Urinary bladder (tissue), 4 donors: ENCODE data around the gene TMIGD3. TPM values are rescaled to one million over a fixed set of nuclear protein-coding genes. Genes with fewer than 3 reads are reported as not detected.
"Not testable (repeated sequence)": the region's sequence is repeated elsewhere in the genome, so short reads cannot be mapped to it uniquely, and the experiment has no call there.

ENCODE experiments used
- DNase-seq: peaks from one replicate; pipeline ENCODE4 v3.0.0-alpha.2; 2015; ENCODE audit errors: extremely low spot score
- H3K27ac ChIP-seq: one replicate; pipeline ENCODE4 v1.5.1; 2013; ENCODE audit warnings: low read depth, mild to moderate bottlenecking, moderate library complexity
- H3K36me3 ChIP-seq: one replicate; pipeline ENCODE4 v1.6.1; 2013; ENCODE audit warnings: mild to moderate bottlenecking, moderate library complexity; ENCODE audit not compliant: insufficient read depth
- H3K4me1 ChIP-seq: one replicate; pipeline ENCODE4 v1.6.1; 2013; ENCODE audit warnings: mild to moderate bottlenecking, moderate library complexity; ENCODE audit not compliant: insufficient read depth
- H3K4me3 ChIP-seq: one replicate; pipeline ENCODE4 v1.5.1; 2013; ENCODE audit warnings: low read depth, low read length
- WGBS: extraction: QIAGEN DNeasy Blood & Tissue Kit; methylation state at CpG from one replicate; pipeline ENCODE4 v1.1.7; 2013; 5-methylcytosine and 5-hydroxymethylcytosine counted together
- polyA plus RNA-seq: library from polyadenylated mRNA; stranded (reverse); fragments of 200-250 nt; gene quantifications from one replicate; pipeline ENCODE4 v1.2.3, GENCODE V29; 2013
- total RNA-seq: library from RNA; depleted of rRNA; stranded (reverse); fragments of >200 nt; gene quantifications from one replicate; pipeline ENCODE4 v1.2.3, GENCODE V29; 2014
- donor health status: healthy with polysubstance abuse.
- donor health status: healthy.

TMIGD3 gene
- total RNA-seq, result 0.74 TPM
- polyA plus RNA-seq, result 5.0 TPM

GRCh38 chr1:111503585-111504060 lies at the start of gene TMIGD3, which contains the start of gene ADORA3:
TMIGD3 (minus strand) TSS chr1:111503633; CDS start chr1:111503354, 279 bp downstream.
ADORA3 (minus strand) TSS chr1:111503633; CDS start chr1:111503354, 279 bp downstream.
- 65% methylated on average over 4 of the region's 4 CpGs for WGBS
- Histone ChIP-seq H3K27ac (no peak within 1 kb of the TSS), H3K36me3 (no peaks in the 10 kb centered on the region), H3K4me1 (no peaks in the 10 kb centered on the region), H3K4me3 (no peak within 1 kb of the TSS)
- DNase-seq, result no peak

GRCh38 chr1:111553196-111553595 lies 49.8 kb upstream of the TMIGD3 start:
- WGBS, result 73% methylated on average over 3 of the region's 3 CpGs
- H3K27ac ChIP-seq, result no peak overlapping the region
- H3K4me3 ChIP-seq, result no peak overlapping the region
- H3K36me3 ChIP-seq, result no peaks in the 10 kb centered on the region
- H3K4me1 ChIP-seq, result no peaks in the 10 kb centered on the region
- no peak for DNase-seq

GRCh38 chr1:111552587-111552986 lies 49.2 kb upstream of the TMIGD3 start:
- no peak overlapping the region for H3K4me3 ChIP-seq
- no peaks in the 10 kb centered on the region for H3K36me3 ChIP-seq
- no peak overlapping the region for H3K27ac ChIP-seq
- no peaks in the 10 kb centered on the region for H3K4me1 ChIP-seq
- DNase-seq, result no peak

- H3K27ac ChIP-seq, result no peak overlapping the region
- H3K4me3 ChIP-seq, result no peak overlapping the region
- no peaks in the 10 kb centered on the region for H3K4me1 ChIP-seq
- no peaks in the 10 kb centered on the region for H3K36me3 ChIP-seq
- DNase-seq, result no peak
- 71% methylated on average over 8 of the region's 8 CpGs for WGBS
These were observed 48.4 kb upstream of the TMIGD3 start for GRCh38 chr1:111551623-111552411.

- DNase-seq, H3K4me1 ChIP-seq, H3K36me3 ChIP-seq, H3K4me3 ChIP-seq, H3K27ac ChIP-seq: not testable (repeated sequence)
- WGBS, result 89% methylated on average over 1 of the region's 1 CpG
These were observed 44.4 kb upstream of the TMIGD3 start for GRCh38 chr1:111547786-111548185.

- WGBS, result 60% methylated on average over 14 of the region's 14 CpGs
- Histone ChIP-seq H3K4me3 (no peak overlapping the region), H3K27ac (no peak overlapping the region), H3K36me3 (no peaks in the 10 kb centered on the region), H3K4me1 (no peaks in the 10 kb centered on the region)
- no peak for DNase-seq
These were observed 38.8 kb upstream of the TMIGD3 start for GRCh38 chr1:111542187-111542586.

- Histone ChIP-seq H3K36me3 (no peaks in the 10 kb centered on the region), H3K27ac (no peak overlapping the region), H3K4me3 (no peak overlapping the region), H3K4me1 (no peaks in the 10 kb centered on the region)
- no peak for DNase-seq
- WGBS, result 34% methylated on average over 4 of the region's 4 CpGs
These were observed 38.3 kb upstream of the TMIGD3 start for GRCh38 chr1:111541721-111542120.

- WGBS, result 49% methylated on average over 3 of the region's 3 CpGs
- H3K4me3 ChIP-seq, result no peak overlapping the region
These were observed 37.5 kb upstream of the TMIGD3 start for GRCh38 chr1:111540928-111541327.

GRCh38 chr1:111538343-111539025 lies 35.1 kb upstream of the TMIGD3 start:
- no peak for DNase-seq
- Histone ChIP-seq H3K36me3 (no peaks in the 10 kb centered on the region), H3K4me1 (no peaks in the 10 kb centered on the region), H3K27ac (no peak overlapping the region), H3K4me3 (no peak overlapping the region)
- WGBS, result 63% methylated on average over 6 of the region's 6 CpGs

More at GRCh38 chr1:111540928-111541327, 37.5 kb upstream of the TMIGD3 start:
- Histone ChIP-seq H3K27ac (no peak overlapping the region), H3K4me1 (no peaks in the 10 kb centered on the region), H3K36me3 (no peaks in the 10 kb centered on the region)
- DNase-seq, result no peak

- DNase-seq, result no peak
- Histone ChIP-seq H3K4me1 (no peaks in the 10 kb centered on the region), H3K36me3 (no peaks in the 10 kb centered on the region), H3K4me3 (no peak overlapping the region), H3K27ac (no peak overlapping the region)
- WGBS, result 41% methylated on average over 14 of the region's 14 CpGs
These were observed 32.1 kb upstream of the TMIGD3 start for GRCh38 chr1:111535256-111536191.

GRCh38 chr1:111520053-111520452 lies 16.6 kb upstream of the TMIGD3 start:
- WGBS, result 78% methylated on average over 3 of the region's 3 CpGs
- no peak overlapping the region for H3K4me3 ChIP-seq

GRCh38 chr1:111517469-111518225 lies 14.2 kb upstream of the TMIGD3 start:
- H3K27ac ChIP-seq, result no peak overlapping the region
- no peaks in the 10 kb centered on the region for H3K36me3 ChIP-seq
- H3K4me3 ChIP-seq, result no peak overlapping the region
- H3K4me1 ChIP-seq, result no peaks in the 10 kb centered on the region
- WGBS, result 92% methylated on average over 1 of the region's 1 CpG
- no peak for DNase-seq

More at GRCh38 chr1:111520053-111520452, 16.6 kb upstream of the TMIGD3 start:
- DNase-seq, result no peak
- no peak overlapping the region for H3K27ac ChIP-seq
- H3K36me3 ChIP-seq, result no peaks in the 10 kb centered on the region
- no peaks in the 10 kb centered on the region for H3K4me1 ChIP-seq
